Left lung (tissue), 10 donors: ENCODE results near the gene MIPEP. TPM values are rescaled to one million over a fixed set of nuclear protein-coding genes. Genes with fewer than 3 reads are reported as not detected.

ENCODE experiments used
- ATAC-seq: fragments of 200-7000 bp; cut with Tn5 transposase; one replicate; pipeline ENCODE4 v1.9.1; 2020; ENCODE audit warnings: moderate library complexity
- DNase-seq, 4 donors: peaks; one replicate each; pipeline ENCODE4 v3.0.0-alpha.2; 2013 to 2020
- H3K27ac ChIP-seq, 2 donors: fragments of 200-600 bp; sonication (generic) in 1 of 2; one replicate each; pipeline versions ENCODE4 v1.5.0 to v1.8.0; 2020 to 2021
- H3K27me3 ChIP-seq, 2 donors: fragments of 200-600 bp; sonication (generic) in 1 of 2; one replicate each; pipeline versions ENCODE4 v1.5.0 to v1.8.0; 2020 to 2021
- H3K36me3 ChIP-seq, 2 donors: fragments of 200-600 bp; sonication (generic) in 1 of 2; one replicate each; pipeline versions ENCODE4 v1.5.0 to v1.8.0; 2020 to 2021
- H3K4me1 ChIP-seq, 2 donors: fragments of 200-600 bp; one replicate each; pipeline ENCODE4 v1.8.0; 2021
- H3K4me3 ChIP-seq, 2 donors: fragments of 200-600 bp; sonication (generic) in 1 of 2; one replicate each; pipeline versions ENCODE4 v1.5.0 to v1.8.0; 2020 to 2021; ENCODE audit warnings: mild to moderate bottlenecking in 1 of 2
- H3K9me3 ChIP-seq, 2 donors: fragments of 200-600 bp; sonication (generic) in 1 of 2; one replicate each; pipeline versions ENCODE4 v1.5.0 to v1.8.0; 2020 to 2021
- CTCF ChIP-seq, 2 donors: fragments of 200-600 bp; sonication (generic) in 1 of 2; IDR thresholded peaks; one replicate each; pipeline versions ENCODE4 v1.5.0 to v1.8.0; 2021; ENCODE audit warnings: antibody characterized with exemption in 2 of 2
- intact Hi-C, 2 donors: fragments of 100-400 bp; cut with DNase I; formaldehyde crosslinking; loops; one replicate each; pipeline versions ENCODE4 v1.11.2 to v1.14.2; 2022
- polyA plus RNA-seq, 6 donors: library from polyadenylated mRNA; unstranded; fragments of 120-200 nt; gene quantifications; one replicate each; pipeline ENCODE4 v1.2.1, GENCODE V29; 2013; ENCODE audit not compliant: insufficient read length in 6 of 6
- total RNA-seq, 2 donors: library from RNA; stranded (reverse); fragmentation: NEBNext Ultra II Directional; extraction: Animal tissue kit (Norgen Biotek cat#: 25700); gene quantifications; one replicate each; pipeline ENCODE4 v1.2.1, GENCODE V29; 2021
- donor health status: DM: no; HTN: yes; CAD: no.
- donor health status: DM: no; HTN: no; CAD: no.

The MIPEP gene
- total and polyA plus RNA-seq, 8 donors: 15.6 to 26.2 (median 17.4) TPM

GRCh38 chr13:23859455-23859854, 29.7 kb downstream of the MIPEP start:
- Histone ChIP-seq H3K27me3 (no peaks in the 10 kb centered on the region), H3K9me3 (no peaks in the 10 kb centered on the region), H3K4me1 (no peaks in the 10 kb centered on the region), H3K4me3 (no peak overlapping the region), H3K27ac (peak overlapping the region in 1 of 2 donors; percentile 34), H3K36me3 (peaks cover 0 to 2% of the 10 kb centered on the region in 2 donors)
- ATAC-seq (peak; percentile 68), DNase-seq (no peak)
- no peak for TF ChIP-seq CTCF (IDR thresholded peaks at IDR 0.05)
- intact Hi-C loops: no loop called here

- Histone ChIP-seq H3K4me3 (no peak overlapping the region), H3K9me3 (no peaks in the 10 kb centered on the region), H3K36me3 (peaks cover 0 to 5% of the 10 kb centered on the region in 2 donors), H3K27ac (peak overlapping the region in 1 of 2 donors; percentile 19), H3K4me1 (no peaks in the 10 kb centered on the region), H3K27me3 (no peaks in the 10 kb centered on the region)
- ATAC-seq: no peak
- DNase-seq: no peak
- intact Hi-C loops: no loop called here
- TF ChIP-seq CTCF (IDR thresholded peaks at IDR 0.05): no peak
These were observed 30.7 kb downstream of the MIPEP start for GRCh38 chr13:23858546-23858945.

GRCh38 chr13:23856008-23856750, 33.0 kb downstream of the MIPEP start:
- intact Hi-C loops: no loop called here
- H3K27ac ChIP-seq: no peak overlapping the region
- no peak for ATAC-seq
- no peak for TF ChIP-seq CTCF (IDR thresholded peaks at IDR 0.05)
- H3K36me3 ChIP-seq: peaks cover 0 to 5% of the 10 kb centered on the region in 2 donors
- H3K4me1 ChIP-seq: no peaks in the 10 kb centered on the region
- DNase-seq: no peak
- no peak overlapping the region for H3K4me3 ChIP-seq
- no peaks in the 10 kb centered on the region for H3K27me3 ChIP-seq
- no peaks in the 10 kb centered on the region for H3K9me3 ChIP-seq

GRCh38 chr13:23855360-23855759, 33.8 kb downstream of the MIPEP start:
- Histone ChIP-seq H3K27ac (no peak overlapping the region), H3K36me3 (peaks cover 0 to 5% of the 10 kb centered on the region in 2 donors), H3K27me3 (no peaks in the 10 kb centered on the region), H3K9me3 (no peaks in the 10 kb centered on the region), H3K4me3 (no peak overlapping the region), H3K4me1 (no peaks in the 10 kb centered on the region)
- no peak for TF ChIP-seq CTCF (IDR thresholded peaks at IDR 0.05)
- no peak for DNase-seq
- intact Hi-C loops: no loop called here
- no peak for ATAC-seq

GRCh38 chr13:23852351-23852750, 36.8 kb downstream of the MIPEP start:
- TF ChIP-seq CTCF (IDR thresholded peaks at IDR 0.05): no peak
- H3K4me3 ChIP-seq: no peak overlapping the region
- DNase-seq: no peak

More at GRCh38 chr13:23852351-23852750, 36.8 kb downstream of the MIPEP start:
- Histone ChIP-seq H3K27me3 (no peaks in the 10 kb centered on the region), H3K4me1 (no peaks in the 10 kb centered on the region), H3K27ac (no peak overlapping the region), H3K36me3 (peaks cover 0 to 5% of the 10 kb centered on the region in 2 donors), H3K9me3 (no peaks in the 10 kb centered on the region)
- no peak for ATAC-seq
- intact Hi-C loops: no loop called here
